A172 (cell line): ENCODE data around the gene CEP131. TPM values are rescaled to one million over a fixed set of nuclear protein-coding genes. Genes with fewer than 3 reads are reported as not detected.
"Not testable (repeated sequence)": the region's sequence is repeated elsewhere in the genome, so short reads cannot be mapped to it uniquely, and the experiment has no call there.

ENCODE experiments used
- DNase-seq: peaks from one replicate; pipeline ENCODE4 v3.0.0-alpha.2; 2015; ENCODE audit warnings: low spot score
- total RNA-seq: library from RNA; depleted of rRNA; stranded (reverse); fragments of >200 nt; shearing (Covaris generic); gene quantifications from 2 replicates; pipeline ENCODE4 v1.2.3, GENCODE V29; 2014

CEP131 gene
- total RNA-seq, 1 experiment from 2014 or later, result 10.0 TPM

DNA sequence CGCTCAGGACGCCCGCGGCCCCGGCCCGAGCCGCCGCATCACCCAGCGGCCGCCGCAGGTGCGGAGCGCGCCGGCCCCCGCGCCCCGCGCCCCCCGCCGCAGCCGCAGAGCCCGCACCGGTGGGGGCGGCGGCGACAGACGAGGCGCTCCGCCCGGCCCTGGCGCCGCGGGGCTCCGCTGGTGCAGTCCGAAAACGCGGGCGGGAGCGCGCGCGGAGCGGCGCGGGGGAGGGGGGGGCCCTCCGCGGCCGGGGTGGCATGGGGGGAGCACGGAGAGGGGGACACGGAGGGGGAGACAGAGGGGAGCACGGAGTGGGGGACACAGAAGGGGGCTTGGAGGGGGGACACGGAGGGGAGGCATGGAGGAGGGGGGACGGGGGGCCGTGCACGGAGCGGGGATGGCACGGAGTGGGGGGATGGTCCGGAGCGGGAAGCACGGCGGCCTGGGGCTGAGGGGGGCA lies 56.7 kb downstream of the CEP131 start, which contains the start of gene AATK:
Gene AATK, minus strand, starts transcription at position 189 of the 460 bp plus-strand sequence. CDS start 229 bp downstream, outside the sequence.
- no peak for DNase-seq

GRCh38 chr17:81165246-81166032 lies 57.3 kb downstream of the CEP131 start, which contains the start of gene PVALEF:
Gene PVALEF (plus strand): TSS chr17:81165507. CDS start chr17:81181227, 15,720 bp downstream.
- no peak for DNase-seq

- no peak for DNase-seq
These were observed 58.2 kb downstream of the CEP131 start for GRCh38 chr17:81164371-81165245.

DNA sequence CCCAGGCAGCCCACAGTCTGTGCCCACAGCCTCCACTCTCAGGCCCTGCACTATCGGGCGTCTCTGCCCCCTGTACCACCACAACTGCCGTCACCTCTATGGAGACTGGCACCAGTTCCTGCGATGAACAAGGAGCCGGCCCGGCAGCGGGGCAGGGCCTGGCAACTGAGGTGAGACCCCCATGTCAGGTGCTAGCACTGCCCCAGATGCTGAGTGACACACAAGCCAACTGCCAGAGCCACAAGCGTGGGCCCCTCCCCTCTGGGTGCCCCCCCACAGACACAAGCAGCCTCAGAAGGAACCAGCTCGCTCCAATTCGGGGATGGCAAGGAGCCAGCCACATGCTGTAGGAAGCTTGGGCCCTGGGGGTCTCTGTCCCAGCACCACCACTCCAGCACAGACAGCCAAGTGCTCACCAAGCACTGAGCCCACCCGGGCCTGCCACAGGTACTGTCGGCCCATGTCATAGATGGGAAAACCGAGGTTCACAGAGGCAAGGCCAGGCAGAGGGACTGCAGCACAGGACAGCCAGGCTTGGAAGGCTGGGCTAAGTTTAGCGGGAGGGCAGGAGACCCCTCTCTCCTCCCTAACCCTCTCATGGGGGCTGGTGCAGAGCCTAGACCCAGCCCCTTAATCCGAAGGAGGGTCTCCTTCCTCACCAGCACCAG lies 58.9 kb downstream of the CEP131 start:
- no peak for DNase-seq

DNA sequence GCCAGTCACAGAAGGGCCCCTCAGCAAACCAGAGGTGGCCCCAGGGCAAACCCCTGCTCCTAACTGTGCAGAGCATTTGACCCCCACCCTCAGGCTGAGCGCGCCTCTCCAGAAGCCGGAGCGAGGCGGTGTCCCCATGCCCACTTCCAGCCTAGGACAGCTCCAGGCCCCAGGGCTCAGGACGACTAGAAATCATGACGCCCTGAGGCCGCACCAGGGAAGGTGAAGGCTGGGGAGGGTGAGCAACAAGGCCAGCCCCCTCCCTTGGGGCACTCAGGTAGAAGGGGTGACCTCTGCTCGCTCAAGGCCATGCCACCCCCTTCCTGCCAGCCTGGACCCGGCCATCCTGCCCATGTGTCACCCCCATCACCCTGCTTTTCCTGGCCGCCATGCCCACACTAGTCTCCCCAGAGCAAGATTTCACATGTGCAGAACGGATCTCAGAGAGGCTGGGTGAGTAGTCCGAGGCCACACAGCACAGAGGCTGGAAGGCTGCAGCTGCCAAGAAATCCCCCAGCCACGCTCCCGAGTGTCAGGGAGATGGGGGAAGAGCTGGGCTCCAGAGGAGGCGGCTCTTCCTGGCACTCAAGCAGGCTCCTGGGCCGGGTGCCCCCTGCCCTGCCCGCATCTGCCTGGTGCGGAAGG lies 59.6 kb downstream of the CEP131 start:
- no peak for DNase-seq

- DNase-seq, result no peak
These were observed 60.3 kb downstream of the CEP131 start for GRCh38 chr17:81162491-81162890.

DNA sequence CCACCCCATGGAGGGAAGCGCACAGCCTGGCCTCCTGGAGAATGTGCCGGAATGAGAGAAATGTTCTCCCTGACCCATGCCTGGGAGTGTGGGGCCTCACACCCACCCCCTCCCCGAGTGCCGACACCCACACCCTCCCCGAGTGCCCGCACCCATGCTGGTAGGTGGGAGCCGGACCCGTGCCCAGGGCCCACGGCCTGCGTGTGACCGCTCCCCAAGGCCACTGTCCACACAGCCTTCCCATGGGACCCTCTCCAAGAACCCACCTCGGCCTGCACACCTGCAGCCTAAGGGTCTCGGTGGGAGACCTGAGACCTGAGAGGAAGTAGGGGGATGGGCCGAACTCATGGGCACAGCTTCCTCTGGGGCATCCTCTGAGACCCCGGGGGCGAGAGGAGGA lies 60.8 kb downstream of the CEP131 start:
- DNase-seq, result no peak

DNA sequence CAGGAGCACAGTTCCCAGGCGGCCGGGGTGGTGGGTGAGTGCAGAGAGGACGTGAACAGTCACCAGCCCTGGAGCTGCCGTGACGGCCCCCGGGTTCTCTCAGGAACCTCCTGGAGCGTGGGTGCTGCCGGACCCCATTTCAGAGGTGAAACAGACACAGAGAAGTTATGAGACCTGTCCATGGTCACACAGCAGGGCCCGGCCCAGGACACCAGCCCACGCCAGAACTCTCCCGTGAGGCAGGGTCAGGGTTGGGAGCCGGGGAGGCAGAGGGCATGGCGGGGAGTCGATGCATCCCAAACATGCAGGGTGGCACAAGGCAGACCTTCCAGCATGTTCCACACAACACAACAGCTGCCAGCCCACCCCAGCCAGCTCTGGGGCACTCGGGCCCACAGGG lies 61.2 kb downstream of the CEP131 start:
- DNase-seq, result no peak

GRCh38 chr17:81160747-81161453 lies 61.9 kb downstream of the CEP131 start:
- no peak for DNase-seq

GRCh38 chr17:81160306-81160705 lies 62.5 kb downstream of the CEP131 start:
- no peak for DNase-seq

DNA sequence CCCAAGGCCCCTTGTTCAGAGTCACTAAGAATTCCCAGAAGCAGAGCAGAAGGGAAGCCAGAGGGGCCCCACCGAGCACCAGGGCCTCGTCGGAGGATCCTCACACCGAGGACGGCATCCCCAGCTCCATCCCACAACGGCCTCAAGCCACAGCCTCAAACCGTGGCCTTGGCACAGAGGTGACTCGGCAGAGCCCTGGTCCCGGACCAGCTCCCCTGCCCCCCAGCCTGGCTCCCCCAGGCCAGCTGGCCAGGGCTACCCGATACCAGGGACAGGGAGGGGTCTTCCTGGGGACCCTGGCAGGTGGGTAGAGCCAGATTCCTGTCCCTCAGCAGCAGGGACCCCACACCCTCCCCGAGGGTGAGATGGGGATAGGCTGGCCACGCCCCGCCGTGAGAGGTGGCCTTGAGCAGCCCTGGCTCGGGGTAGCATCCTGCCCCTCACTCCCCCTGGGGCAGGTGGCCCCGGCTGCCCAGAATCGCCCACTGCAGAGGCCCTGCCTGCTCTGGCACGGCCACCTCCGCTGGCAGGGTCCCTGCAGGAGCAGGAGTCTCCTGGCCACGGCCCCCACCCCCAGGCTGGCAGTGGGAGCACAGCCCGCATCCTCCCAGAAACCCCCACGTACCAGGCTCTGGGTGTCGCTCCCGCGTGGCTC lies 63.0 kb downstream of the CEP131 start:
- no peak for DNase-seq

GRCh38 chr17:81158688-81159590 lies 63.8 kb downstream of the CEP131 start:
- DNase-seq, result no peak

DNA sequence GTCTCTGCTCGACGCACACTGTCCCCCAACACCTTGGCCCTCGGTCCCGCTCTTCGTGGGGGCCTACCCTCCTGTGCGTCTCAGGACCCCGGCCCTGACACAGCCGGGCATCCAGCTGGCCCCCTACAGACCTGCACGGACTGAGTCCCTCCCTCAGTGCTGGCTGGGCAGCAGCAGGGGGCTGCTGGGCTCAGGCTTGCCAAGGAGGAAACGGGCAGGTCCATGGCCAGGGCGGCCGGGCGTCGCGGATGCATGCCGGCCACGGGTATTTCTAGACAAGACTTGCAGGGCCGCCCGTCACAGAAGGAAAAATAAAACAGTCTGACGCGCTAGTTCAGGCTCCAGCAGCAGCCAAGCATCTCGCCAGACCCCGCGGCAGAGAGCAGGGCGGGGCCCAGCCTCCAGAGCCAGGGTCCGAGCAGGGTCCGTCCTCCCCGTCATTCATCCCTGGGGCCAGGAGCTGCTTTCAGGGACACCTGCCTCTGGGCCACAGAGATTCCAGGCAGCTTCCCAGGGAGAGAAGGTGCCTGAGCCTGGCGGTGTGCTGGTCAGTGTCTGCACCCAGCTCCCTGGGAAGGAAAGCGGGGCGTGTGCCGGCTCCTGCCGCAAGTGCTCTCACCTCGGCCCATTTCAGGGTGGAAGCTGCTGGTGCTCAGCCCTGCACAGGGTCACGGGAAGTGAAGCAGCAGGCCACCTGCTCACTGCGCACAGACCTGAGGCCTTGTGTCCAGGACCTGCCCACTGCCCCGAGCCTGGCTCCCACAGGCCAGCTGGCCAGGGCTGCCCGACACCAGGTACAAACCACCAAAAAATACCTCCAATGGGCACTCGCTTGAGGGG lies 64.7 kb downstream of the CEP131 start:
- no peak for DNase-seq

DNA sequence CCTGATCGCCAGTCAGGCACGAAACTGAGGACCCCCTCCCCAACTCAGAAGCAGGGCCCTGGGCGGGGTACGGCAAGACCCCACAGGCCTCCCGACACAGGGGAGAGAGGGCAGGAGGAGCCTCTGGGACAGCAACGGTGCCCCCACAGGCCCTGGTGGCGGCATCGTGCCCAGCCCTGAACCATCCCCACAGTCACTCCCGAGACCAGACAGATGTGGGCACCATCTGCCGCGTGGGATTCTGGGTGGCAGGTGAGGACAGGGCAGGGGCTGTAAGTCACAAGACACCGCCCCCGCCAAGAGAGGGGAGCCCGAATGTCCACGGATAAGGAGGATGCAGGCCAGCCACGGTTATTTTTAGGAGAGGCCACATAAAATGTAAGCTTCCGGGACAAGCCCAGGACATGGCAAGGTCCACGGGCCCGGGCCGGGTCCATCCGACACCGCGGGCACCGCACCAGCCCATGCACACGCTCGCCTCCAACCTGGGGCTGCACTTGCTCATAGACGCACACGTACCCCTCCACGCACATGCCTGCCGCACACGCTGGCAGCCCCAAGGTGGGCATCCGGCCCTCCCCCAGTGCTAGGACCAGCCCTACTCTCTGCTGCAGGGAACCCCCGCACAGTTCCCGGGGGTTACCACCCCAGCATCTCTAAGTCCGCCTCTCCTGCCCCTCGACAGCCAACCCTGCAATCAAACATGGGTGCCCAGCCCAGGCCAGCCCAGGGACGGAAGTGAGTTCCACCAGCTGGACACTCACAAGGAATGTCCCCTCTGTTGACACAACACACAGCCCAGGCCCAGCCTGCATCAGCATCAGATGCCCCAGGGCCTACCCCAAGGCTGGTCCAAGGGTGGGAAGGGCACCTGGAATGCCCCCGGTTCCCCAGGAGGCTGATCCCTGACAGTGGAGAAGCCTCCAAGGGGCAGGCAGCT lies 65.6 kb downstream of the CEP131 start:
- no peak for DNase-seq

DNA sequence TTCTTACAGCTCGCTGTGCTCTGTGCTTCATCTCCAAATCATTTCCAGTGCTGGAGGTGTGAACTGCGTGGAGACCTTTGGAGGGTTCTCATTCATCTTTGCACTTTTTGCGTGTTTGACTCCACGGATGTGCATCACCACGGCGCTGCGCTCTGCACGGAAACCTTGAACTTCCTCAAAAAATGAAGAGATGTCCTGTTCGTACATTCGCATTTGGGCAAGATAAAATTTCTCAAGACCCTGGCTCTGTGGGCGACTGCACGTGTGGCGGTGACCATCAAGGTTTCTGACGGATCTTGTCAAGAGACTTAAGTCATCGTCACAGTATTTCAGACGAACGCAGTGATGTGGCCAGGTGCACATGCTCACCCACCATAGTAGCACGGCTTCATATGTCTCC lies 67.8 kb downstream of the CEP131 start:
- DNase-seq, result no peak

DNA sequence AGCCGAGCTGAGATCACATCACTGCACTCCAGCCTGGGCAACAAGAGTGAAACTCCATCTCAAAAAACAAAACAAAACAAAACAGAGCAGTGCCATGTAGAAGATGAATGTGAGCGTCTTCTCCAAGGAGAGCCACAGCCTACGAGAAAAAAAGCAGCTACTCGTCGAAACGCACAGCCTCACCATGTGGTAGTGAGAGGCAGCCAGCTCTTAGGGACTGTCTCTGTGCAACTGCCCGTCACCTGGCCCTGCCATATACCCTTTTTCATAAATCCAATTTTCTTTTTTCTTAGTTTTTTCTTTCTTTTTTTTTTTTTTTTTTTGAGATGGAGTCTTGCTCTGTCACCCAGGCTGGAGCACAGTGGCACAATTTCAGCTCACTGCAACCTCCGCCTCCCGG lies 68.7 kb downstream of the CEP131 start:
- not testable (repeated sequence) for DNase-seq

DNA sequence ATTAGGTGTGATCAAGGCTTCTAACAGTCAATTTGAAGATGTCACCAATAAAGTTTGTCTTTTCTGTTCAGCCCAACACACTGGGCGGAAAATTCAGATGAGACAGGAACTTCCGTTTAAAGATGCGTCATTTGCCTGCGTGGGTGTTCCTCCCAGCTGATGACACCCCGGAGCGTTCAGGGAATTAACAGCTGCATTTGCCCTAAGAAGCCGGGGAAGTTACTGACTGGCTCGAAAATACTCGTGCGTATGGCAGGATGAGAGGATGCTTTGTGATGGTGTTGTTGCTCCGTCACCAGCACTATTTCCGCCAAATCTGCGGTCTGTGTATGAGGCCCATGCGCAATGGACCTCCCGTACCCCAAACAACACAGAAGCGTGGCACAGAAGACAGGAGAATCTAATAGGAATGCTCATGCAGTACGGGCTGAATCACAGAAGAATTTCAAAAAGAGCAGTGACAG lies 69.4 kb downstream of the CEP131 start:
- DNase-seq, result peak; percentile 17
